Measurements from ENCODE around the gene KIF1B. TPM values are rescaled to one million over a fixed set of nuclear protein-coding genes. Genes with fewer than 3 reads are reported as not detected.

Gene KIF1B
- total RNA-seq, 2 experiments from 2014 or later = 6.1 to 6.2 TPM

- Mint-ChIP-seq H3K9me3 (no peaks in the 10 kb centered on the region), H3K27me3 (ENCODE audit: low read depth) (no peaks in the 10 kb centered on the region), H3K4me3 (no peak overlapping the region), H3K27ac (no peak overlapping the region), H3K36me3 (ENCODE audit: low read depth) (peaks cover 10% of the 10 kb centered on the region), H3K4me1 (ENCODE audit: low read depth) (no peaks in the 10 kb centered on the region)
- CTCF ChIA-PET = interaction anchor here (0.6 kb wide), 1 partner anchor 188 kb away, joined by 3 read pairs; no protein-coding TSS in a partner anchor
- intact Hi-C loops (cut with micrococcal nuclease) = no loop called here
- no peak for DNase-seq
These were observed 115.9 kb downstream of the KIF1B start for GRCh38 chr1:10326251-10326650.

- no peaks in the 10 kb centered on the region for H3K9me3 Mint-ChIP-seq
- intact Hi-C loops (cut with micrococcal nuclease) = no loop called here
- no peak for DNase-seq
- H3K27me3 Mint-ChIP-seq (ENCODE audit: low read depth) = no peaks in the 10 kb centered on the region
- CTCF ChIA-PET = interaction anchor here (2.3 kb wide), 1 partner anchor 118 kb away, joined by 8 read pairs; the partner anchor contains the start of gene KIF1B
- H3K27ac Mint-ChIP-seq = no peak overlapping the region
- H3K36me3 Mint-ChIP-seq (ENCODE audit: low read depth) = peaks cover 7% of the 10 kb centered on the region
- H3K4me3 Mint-ChIP-seq = no peak overlapping the region
- no peaks in the 10 kb centered on the region for H3K4me1 Mint-ChIP-seq (ENCODE audit: low read depth)
These were observed 118.0 kb downstream of the KIF1B start for GRCh38 chr1:10328180-10328963.

DNA sequence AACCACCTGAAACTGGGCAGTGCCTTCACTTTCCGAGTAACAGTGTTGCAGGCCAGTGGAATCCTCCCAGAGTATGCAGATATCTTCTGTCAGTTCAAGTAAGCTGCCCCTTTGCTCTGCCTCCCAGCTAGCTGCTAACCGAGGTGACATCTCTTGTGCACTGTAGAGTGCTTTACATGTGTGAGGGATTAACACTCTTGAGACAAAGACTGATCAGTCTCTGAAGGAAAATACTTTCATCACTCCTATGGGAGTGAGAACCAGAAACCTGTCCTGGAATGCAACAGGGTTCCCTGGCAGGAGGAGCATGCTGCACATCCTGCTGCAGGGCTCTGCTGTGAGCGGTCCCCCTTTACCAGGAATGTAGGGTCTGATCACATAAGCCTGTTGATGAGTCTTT lies 127.1 kb downstream of the KIF1B start:
- intact Hi-C loops (cut with micrococcal nuclease) = no loop called here
- Mint-ChIP-seq H3K4me3 (no peak overlapping the region), H3K9me3 (no peaks in the 10 kb centered on the region), H3K36me3 (ENCODE audit: low read depth) (peaks cover 4% of the 10 kb centered on the region), H3K4me1 (ENCODE audit: low read depth) (no peaks in the 10 kb centered on the region), H3K27ac (no peak overlapping the region), H3K27me3 (ENCODE audit: low read depth) (no peaks in the 10 kb centered on the region)
- DNase-seq = no peak
- CTCF ChIA-PET = interaction anchor here (0.8 to 3.1 kb wide), 4 partner anchors 11 to 128 kb away, joined by 4 to 30 read pairs (median 6); partner anchors contain the start of gene KIF1B

DNA sequence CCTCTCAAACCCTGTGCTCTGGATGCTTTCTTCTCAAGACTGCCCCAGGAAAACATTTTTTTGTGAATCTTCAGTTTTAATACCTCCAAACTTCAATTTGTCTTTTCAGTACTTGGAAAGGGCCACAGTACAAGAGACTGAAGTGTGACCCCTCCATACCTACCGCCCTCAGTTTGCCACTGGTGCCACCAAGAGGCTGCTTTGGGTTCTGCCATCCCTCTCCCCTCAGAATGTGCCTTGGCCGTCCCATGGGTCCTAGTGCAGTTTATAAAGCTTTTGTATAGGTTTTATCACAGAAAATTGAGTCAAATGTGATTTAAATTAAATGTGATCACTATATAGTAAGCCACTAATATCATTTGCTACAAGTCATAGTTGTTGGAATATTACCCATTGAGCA lies 127.7 kb downstream of the KIF1B start:
- H3K4me1 Mint-ChIP-seq (ENCODE audit: low read depth) = no peaks in the 10 kb centered on the region
- H3K4me3 Mint-ChIP-seq = no peak overlapping the region
- peak; percentile 70 for DNase-seq
- H3K27ac Mint-ChIP-seq = no peak overlapping the region
- H3K9me3 Mint-ChIP-seq = no peaks in the 10 kb centered on the region
- intact Hi-C loops (cut with micrococcal nuclease) = loop anchor here (1.0 kb wide), 2 partner anchors 128 to 388 kb away; partner anchors contain the start of gene KIF1B
- CTCF ChIA-PET = interaction anchor here (0.8 to 3.1 kb wide), 5 partner anchors 10 to 129 kb away, joined by 3 to 30 read pairs (median 6); partner anchors contain the start of gene KIF1B
- no peaks in the 10 kb centered on the region for H3K27me3 Mint-ChIP-seq (ENCODE audit: low read depth)
- peaks cover 4% of the 10 kb centered on the region for H3K36me3 Mint-ChIP-seq (ENCODE audit: low read depth)

DNA sequence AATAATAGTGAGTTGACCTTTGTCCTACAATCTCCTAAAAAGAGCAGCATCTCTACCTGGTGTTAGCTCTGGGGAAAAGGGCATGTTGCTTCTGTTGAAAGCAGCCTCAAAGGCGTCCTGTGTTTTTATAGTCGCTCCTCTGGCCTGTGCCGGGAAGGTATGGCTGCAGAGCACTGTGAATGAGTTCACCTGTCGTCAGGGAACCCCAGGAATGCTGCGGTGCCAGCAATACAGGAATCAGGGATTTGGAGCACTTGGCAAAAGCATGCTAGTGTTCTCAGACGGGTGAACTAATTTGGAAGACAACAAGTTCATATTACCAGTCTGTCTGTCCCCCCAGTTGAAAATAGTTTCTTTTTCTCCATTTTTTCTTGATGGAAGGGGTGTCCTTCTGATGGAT lies 128.2 kb downstream of the KIF1B start:
- peaks cover 4% of the 10 kb centered on the region for H3K36me3 Mint-ChIP-seq (ENCODE audit: low read depth)
- intact Hi-C loops (cut with micrococcal nuclease) = loop anchor here (1.0 kb wide), 2 partner anchors 128 to 388 kb away; partner anchors contain the start of gene KIF1B

DNA sequence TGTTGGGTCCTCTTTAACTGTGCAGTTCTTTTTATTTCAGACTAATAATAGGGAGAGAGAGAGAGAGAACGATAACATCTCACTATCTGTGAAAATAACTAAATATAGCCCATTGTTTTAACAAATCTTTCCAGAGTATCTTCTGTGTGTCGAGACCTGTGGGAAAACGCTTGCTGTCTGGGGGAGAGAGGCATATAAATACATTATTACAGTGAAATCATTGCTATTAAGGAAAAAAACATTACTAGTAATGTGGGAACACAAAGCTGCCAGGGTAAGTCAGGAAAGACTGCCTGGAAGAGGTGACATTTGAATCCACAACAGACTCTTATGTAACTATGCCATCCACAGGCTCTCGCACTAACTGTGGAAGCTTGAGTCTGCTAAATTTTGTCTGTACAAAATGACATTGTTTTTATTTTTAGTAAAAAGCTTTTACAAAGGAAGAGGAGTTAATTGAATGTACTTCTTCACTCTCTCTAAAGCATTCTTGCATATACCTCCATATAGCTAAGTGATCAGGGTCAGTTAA lies 128.7 kb downstream of the KIF1B start:
- H3K9me3 Mint-ChIP-seq = no peaks in the 10 kb centered on the region
- H3K4me1 Mint-ChIP-seq (ENCODE audit: low read depth) = no peaks in the 10 kb centered on the region
- intact Hi-C loops (cut with micrococcal nuclease) = no loop called here

More for the DNA sequence above, 128.2 kb downstream of the KIF1B start:
- no peak overlapping the region for H3K4me3 Mint-ChIP-seq
- H3K4me1 Mint-ChIP-seq (ENCODE audit: low read depth) = no peaks in the 10 kb centered on the region
- DNase-seq = no peak
- CTCF ChIA-PET = interaction anchor here (1.0 to 3.1 kb wide), 4 partner anchors 10 to 129 kb away, joined by 3 to 30 read pairs (median 6); partner anchors contain the start of gene KIF1B
- H3K9me3 Mint-ChIP-seq = no peaks in the 10 kb centered on the region
- no peaks in the 10 kb centered on the region for H3K27me3 Mint-ChIP-seq (ENCODE audit: low read depth)
- no peak overlapping the region for H3K27ac Mint-ChIP-seq

GRCh38 chr1:10339815-10340214 lies 129.4 kb downstream of the KIF1B start:
- no peak for DNase-seq
- no peaks in the 10 kb centered on the region for H3K9me3 Mint-ChIP-seq
- CTCF ChIA-PET = interaction anchor here (0.7 to 2.6 kb wide), 4 partner anchors 10 to 564 kb away, joined by 3 to 14 read pairs (median 4); partner anchors contain the start of gene KIF1B
- peaks cover 4% of the 10 kb centered on the region for H3K36me3 Mint-ChIP-seq (ENCODE audit: low read depth)
- intact Hi-C loops (cut with micrococcal nuclease) = no loop called here
- H3K27me3 Mint-ChIP-seq (ENCODE audit: low read depth) = no peaks in the 10 kb centered on the region
- H3K4me3 Mint-ChIP-seq = no peak overlapping the region
- no peak overlapping the region for H3K27ac Mint-ChIP-seq
- H3K4me1 Mint-ChIP-seq (ENCODE audit: low read depth) = no peaks in the 10 kb centered on the region

More for the DNA sequence above, 128.7 kb downstream of the KIF1B start:
- Mint-ChIP-seq H3K36me3 (ENCODE audit: low read depth) (peaks cover 4% of the 10 kb centered on the region), H3K27me3 (ENCODE audit: low read depth) (no peaks in the 10 kb centered on the region), H3K4me3 (no peak overlapping the region), H3K27ac (no peak overlapping the region)
- no peak for DNase-seq
- CTCF ChIA-PET = interaction anchor here (0.6 to 2.6 kb wide), 4 partner anchors 9 to 360 kb away, joined by 3 to 14 read pairs (median 3); partner anchors contain the start of gene KIF1B

DNA sequence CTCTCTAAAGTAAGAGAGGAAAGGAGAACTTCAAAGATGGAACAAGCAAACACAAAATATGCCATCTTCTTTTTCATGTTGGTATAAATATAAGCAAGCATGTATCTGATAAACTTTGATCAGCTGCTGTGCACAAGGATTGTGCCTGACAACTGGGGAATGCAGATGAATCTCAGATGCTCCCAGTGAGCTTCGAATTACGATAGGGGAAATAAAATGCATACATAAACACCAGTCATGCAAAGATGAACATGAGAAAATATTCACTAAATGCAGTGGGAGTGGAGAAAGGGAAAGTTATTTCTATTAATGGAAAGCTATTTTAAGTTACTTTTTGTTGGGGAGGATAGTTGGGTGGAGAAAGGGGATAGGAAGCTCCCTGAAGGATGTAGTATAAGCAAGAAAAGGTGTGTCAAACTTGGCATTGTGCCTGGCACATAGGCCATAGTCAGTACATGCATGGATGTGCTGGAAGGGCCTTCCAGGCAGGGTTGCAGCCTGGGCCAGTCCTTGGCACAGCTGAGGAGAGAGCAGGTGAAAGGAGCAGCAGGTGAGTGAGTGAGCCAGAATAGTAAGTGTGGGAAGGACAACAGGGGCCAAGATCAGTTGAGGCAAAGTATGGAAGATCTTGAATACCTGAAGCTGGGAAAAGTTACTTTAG lies 130.7 kb downstream of the KIF1B start:
- intact Hi-C loops (cut with micrococcal nuclease) = no loop called here
- H3K4me3 Mint-ChIP-seq = no peak overlapping the region
- no peaks in the 10 kb centered on the region for H3K9me3 Mint-ChIP-seq
- H3K27me3 Mint-ChIP-seq (ENCODE audit: low read depth) = no peaks in the 10 kb centered on the region
- H3K36me3 Mint-ChIP-seq (ENCODE audit: low read depth) = peaks cover 4% of the 10 kb centered on the region
- no peaks in the 10 kb centered on the region for H3K4me1 Mint-ChIP-seq (ENCODE audit: low read depth)
- CTCF ChIA-PET = interaction anchor here (0.7 to 2.6 kb wide), 3 partner anchors 35 to 392 kb away, joined by 3 to 14 read pairs (median 4); partner anchors contain the start of gene KIF1B
- H3K27ac Mint-ChIP-seq = no peak overlapping the region
- no peak for DNase-seq

- Mint-ChIP-seq H3K36me3 (ENCODE audit: low read depth) (peaks cover 6% of the 10 kb centered on the region), H3K27ac (no peak overlapping the region), H3K27me3 (ENCODE audit: low read depth) (no peaks in the 10 kb centered on the region), H3K4me1 (ENCODE audit: low read depth) (no peaks in the 10 kb centered on the region), H3K9me3 (no peaks in the 10 kb centered on the region), H3K4me3 (no peak overlapping the region)
- CTCF ChIA-PET = interaction anchor here (1.1 kb wide), 1 partner anchor 137 kb away, joined by 5 read pairs; the partner anchor contains the start of gene KIF1B
- intact Hi-C loops (cut with micrococcal nuclease) = no loop called here
- no peak for DNase-seq
These were observed 136.7 kb downstream of the KIF1B start for GRCh38 chr1:10347109-10347508.

GRCh38 chr1:10353282-10353681 lies 142.9 kb downstream of the KIF1B start:
- intact Hi-C loops (cut with micrococcal nuclease) = no loop called here
- H3K27ac Mint-ChIP-seq = no peak overlapping the region
- H3K27me3 Mint-ChIP-seq (ENCODE audit: low read depth) = no peaks in the 10 kb centered on the region
- CTCF ChIA-PET = no interaction called here
- H3K4me3 Mint-ChIP-seq = no peak overlapping the region
- no peaks in the 10 kb centered on the region for H3K4me1 Mint-ChIP-seq (ENCODE audit: low read depth)
- no peak for DNase-seq
- no peaks in the 10 kb centered on the region for H3K9me3 Mint-ChIP-seq
- peaks cover 6% of the 10 kb centered on the region for H3K36me3 Mint-ChIP-seq (ENCODE audit: low read depth)

DNA sequence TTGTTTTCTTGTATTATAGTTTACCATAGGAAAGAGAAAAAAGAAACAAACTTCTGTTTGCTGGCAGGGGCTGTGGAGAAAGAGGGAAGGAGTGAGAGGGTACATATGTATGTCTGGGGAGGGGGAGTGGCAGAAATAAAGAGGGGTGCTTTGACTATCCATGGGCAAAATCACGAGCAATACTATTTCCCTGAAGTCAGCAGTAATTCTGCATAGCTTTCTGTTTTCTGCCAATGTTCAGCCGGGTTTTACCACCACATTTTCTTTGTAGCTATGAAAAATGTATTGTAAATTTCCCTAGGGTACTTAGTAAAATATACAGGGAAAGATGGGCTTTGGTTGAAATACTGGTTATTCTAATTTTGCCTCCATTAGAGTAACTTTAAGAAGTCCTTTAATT lies 143.3 kb downstream of the KIF1B start:
- no peaks in the 10 kb centered on the region for H3K9me3 Mint-ChIP-seq
- H3K36me3 Mint-ChIP-seq (ENCODE audit: low read depth) = peaks cover 3% of the 10 kb centered on the region
- CTCF ChIA-PET = no interaction called here
- H3K27me3 Mint-ChIP-seq (ENCODE audit: low read depth) = no peaks in the 10 kb centered on the region
- DNase-seq = no peak
- no peaks in the 10 kb centered on the region for H3K4me1 Mint-ChIP-seq (ENCODE audit: low read depth)
- H3K27ac Mint-ChIP-seq = no peak overlapping the region
- intact Hi-C loops (cut with micrococcal nuclease) = no loop called here
- no peak overlapping the region for H3K4me3 Mint-ChIP-seq

GRCh38 chr1:10360045-10360444 lies 149.7 kb downstream of the KIF1B start:
- no peak for DNase-seq
- intact Hi-C loops (cut with micrococcal nuclease) = no loop called here
- H3K4me1 Mint-ChIP-seq (ENCODE audit: low read depth) = no peaks in the 10 kb centered on the region
- peaks cover 3% of the 10 kb centered on the region for H3K36me3 Mint-ChIP-seq (ENCODE audit: low read depth)
- no peaks in the 10 kb centered on the region for H3K27me3 Mint-ChIP-seq (ENCODE audit: low read depth)
- no peaks in the 10 kb centered on the region for H3K9me3 Mint-ChIP-seq
- CTCF ChIA-PET = interaction anchor here (1.1 to 1.2 kb wide), 2 partner anchors 22 to 150 kb away, joined by 3 to 4 read pairs; partner anchors contain the start of gene KIF1B
- no peak overlapping the region for H3K27ac Mint-ChIP-seq
- no peak overlapping the region for H3K4me3 Mint-ChIP-seq
